CD1c-positive myeloid dendritic cell (primary cell): ENCODE data around the gene ROR2.
A peak's percentile ranks its signal among the peaks of the same experiment; 100 is the strongest.

Experiments
- DNase-seq: peaks from one replicate; pipeline ENCODE4 v3.0.0-alpha.2; 2016; ENCODE audit errors: extremely low spot score

ROR2 gene

DNA sequence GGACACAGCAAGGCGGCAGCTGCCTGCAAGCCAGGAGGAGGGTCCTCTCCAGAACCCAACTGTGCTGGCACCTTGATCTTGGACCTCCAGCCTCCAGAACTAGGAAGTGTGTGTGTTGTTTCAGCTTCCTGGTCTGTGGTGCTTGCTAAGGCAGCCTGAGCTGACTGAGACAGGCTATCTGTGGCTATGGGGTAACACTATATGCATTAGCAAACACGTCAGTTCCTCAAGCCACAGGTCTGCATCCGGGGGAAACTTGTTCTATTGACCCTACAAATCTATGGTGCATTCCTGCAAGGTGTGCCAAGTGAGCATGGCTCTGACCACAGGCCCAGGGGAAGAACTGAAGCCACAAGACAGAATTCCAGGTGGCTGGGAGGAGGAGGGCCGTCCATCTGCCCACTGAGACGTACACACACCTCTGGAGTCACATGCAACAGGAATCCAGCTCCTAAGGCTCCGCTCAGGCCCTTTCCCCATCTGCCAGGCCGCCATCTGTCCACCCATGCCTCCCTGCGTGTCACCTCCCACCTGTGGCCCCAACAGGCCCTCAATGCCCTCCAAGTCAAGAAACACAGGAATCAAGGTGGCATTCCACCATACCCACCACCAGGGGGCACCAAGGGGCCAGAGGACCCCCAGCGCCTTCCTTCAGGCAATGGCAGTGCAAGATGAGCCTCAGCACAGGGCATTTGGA lies 174.9 kb downstream of the ROR2 start:
- peak; percentile 58 for DNase-seq

DNA sequence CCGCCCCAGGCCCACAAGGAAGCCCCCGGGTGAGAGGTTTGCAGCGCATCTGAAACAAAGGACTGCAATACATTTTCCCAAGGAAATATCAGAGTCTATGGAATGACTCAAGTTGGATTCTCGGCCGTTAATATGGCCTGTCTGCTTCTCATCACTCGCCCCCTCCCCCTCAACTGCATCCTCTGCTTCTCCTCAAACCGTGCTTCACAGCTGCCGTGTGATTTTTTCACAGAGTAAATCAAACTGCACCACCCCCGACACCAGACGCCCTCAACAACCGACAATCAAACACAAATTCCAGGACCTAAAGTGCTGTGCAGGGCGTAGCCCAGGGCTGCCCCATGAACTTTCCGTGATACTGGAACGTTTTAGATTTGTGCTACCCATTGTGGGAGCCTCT lies 176.9 kb downstream of the ROR2 start:
- DNase-seq, result no peak

DNA sequence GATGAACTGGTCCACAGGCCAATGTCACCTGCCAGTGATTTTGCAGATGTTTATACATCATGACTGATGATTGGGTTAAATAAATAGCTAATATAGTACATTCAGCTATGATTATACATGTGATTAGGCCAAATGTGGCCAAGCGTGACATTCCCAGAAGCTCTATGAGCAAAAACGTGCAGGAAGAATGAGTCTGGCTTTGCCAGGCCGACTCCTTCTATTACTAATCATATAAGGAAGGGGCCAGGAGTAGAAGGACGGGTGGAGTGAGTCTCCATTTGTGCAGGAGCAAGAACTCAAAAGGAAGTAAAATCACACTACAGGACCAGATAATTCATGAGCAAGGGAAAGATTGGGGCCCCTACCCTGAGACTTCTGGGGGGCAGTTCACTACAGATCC lies 178.2 kb downstream of the ROR2 start:
- no peak for DNase-seq

DNA sequence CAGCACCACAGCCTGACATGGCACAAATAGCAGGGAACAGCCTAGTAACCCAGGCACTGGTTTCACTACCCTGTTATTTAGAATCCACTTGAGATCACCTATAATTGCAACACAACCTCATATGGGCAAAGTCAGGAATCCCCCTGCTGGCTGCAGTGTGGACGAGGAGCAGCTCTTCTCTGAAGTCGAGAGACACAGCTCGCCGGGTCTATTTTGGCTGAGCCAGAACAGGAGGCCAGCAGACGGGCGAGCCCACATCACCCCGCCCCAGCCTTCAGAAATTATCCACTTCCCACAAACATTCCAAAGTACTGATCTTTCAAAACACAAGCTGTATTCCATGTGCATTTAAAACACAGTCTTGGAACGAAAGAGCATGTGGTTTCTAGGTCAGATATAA lies 179.0 kb downstream of the ROR2 start:
- peak; percentile 4 for DNase-seq

DNA sequence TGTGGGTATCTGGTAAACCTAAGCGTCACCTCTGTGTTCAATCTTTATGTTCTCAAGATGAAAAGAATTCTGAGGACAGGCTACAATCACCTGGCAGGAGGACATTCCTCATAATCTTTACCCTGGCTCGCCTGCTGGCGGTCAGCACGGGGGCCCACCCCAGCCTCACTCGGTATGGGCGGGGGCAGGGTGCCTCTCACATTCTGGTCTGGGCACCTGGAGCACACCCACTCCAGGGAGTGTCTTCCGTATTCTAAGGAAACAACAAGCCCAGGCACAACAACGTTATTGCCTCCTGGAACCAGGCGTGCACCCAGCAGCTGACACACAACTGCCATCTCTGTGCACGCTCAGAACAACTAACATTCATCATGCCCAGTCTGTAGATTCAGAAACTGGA lies 179.8 kb downstream of the ROR2 start:
- no peak for DNase-seq

DNA sequence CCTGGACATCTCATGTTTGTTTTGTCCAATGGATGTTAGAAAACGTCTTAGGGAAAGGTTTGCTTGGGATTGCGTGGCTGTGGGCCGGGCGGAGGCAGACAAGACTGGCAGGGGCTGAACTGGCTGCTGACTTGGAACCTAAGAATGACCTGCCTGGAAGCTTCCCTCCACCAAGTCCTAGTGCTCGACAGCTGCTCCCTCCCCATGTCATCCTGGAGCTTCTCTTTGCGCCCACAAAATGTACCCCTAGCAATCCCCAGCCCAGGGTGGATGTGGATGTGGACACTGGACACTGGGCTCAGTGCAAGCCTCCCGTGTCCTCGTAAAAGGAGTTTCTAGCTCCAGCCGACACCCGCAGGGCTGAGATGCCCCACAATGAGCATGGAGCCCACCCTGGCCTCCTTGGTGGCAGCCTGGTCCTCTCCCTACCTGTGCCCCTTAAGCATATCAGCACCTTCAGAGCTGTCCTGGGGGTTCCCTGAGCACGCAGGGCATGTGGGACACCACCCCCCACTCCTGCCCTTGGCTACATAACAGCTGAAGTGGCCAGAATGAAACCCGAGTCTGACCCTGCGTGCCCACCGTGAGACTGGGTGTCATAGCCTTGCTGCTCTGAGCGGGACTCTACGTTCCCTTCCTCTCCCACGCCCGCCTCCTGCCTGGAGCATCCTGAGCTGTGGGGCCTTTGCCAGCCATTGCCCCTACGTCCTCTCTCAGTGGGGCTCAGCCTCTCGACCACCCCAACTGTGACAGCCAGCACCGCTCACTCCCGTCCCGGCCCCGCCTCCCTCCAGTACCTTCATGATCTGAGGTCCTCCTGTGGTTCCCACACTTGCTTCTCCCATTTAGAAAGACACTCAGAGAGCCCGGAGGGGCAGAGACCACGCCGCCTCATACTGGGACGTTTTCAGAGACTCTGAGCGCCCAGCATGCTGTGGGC lies 180.8 kb downstream of the ROR2 start:
- no peak for DNase-seq

DNA sequence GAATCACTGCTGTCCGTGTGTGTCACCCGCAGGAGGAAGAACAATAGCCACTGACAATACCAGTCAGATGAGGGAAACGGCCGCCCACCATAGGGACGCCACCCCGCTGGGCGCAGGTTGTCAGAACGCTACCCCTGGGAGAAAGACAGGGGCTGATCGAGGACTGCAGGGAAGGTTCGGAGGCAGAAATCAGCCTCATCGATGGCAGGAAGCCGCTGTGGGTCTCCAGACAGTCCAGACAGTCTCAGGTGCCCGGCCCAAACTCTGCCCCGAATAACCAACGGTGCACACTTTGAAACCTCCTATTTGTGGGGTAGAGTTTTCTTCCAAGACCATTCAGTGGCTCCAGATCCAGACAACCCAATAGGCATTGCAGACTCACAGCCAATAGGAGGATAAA lies 181.5 kb downstream of the ROR2 start:
- DNase-seq, result no peak

DNA sequence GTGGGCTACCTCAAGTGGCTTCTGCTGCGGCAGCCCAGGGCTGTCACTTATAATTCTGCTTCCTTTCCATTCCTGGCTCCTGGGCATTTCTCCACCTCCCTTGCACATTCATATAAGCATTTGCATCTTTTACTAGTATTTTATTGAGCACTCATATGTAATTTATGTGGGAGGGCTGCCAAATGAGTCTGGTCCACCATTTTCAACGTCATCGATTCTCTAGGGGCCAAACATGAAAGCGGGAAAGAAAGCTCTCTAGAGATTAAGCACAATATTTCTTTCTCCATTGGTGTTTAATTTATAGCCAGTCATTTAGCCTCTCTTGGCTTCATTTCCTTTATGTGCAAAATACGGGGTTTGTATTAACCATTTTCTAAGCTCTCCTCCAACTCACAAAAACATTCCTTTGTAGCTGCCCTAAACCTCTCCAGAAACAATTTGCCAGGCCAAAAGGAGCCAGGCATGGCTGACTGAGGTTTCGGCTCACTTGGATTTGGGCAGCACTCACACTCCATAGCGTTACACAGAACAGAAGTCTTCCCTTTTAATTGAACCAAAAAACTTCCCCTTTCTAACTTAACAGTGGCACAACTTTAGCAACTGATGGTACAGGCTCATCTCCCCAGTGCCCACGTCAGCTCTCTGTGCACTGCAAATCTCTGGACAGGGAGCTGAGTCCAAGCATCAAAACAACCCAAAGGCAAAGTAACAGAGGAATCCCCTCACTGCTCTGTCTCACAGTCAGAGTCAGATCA lies 183.5 kb downstream of the ROR2 start:
- no peak for DNase-seq

DNA sequence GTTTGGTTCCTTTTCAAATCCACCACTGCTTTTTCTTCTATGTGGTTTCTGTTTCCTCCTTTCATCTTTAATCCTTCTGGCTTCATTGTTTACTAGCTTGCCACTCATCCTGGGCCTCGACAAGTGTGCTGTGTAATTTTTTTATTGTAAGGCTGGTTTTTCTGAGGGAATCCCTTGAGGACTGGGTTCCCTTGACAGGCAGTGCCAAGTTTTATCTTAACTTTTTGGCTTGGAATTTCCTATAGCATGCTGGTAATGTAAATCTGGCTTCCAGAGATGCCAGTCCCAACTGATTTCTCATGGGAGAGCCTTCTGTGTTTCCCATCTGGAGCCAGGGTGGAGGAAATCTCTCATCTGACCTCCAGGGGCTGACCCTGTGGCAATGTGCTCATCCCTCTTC lies 184.7 kb downstream of the ROR2 start:
- no peak for DNase-seq

DNA sequence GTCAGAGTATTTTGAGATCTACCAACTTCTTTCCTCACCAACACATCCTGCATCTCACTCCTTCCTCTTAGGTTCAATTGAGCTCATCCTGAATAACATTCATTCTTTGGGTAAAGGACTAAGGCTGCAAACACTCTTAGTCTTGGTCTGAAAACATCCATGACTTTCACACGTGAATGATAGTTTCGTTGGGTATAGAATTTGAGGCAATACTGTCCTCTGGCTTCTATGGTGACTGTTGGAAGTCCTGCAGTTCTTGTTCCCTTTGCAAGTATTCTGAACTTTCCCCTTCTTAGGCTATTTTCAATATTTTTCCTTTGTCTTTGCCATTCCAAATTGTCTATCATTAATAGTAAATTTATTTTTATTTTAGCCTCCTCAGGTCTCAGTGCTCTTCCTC lies 185.4 kb downstream of the ROR2 start:
- no peak for DNase-seq

DNA sequence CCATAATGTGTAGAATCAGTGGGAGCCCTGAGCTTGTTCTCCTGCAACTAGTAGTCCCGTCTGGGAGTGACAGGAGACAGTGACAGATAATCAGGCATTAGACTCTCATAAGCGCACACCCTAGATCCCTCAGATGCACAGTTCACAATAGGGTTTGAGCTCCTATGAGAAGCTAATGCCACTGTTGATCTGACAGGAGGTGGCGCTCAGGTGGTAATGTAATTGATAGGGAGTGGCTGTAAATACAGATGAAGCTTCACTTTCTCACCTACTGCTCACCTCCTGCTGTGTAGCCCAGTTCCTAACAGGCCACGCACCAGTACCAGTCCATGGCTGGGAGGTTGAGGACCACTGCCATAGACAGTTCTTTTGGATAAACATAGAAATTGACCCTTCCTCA lies 188.7 kb downstream of the ROR2 start:
- DNase-seq, result no peak

DNA sequence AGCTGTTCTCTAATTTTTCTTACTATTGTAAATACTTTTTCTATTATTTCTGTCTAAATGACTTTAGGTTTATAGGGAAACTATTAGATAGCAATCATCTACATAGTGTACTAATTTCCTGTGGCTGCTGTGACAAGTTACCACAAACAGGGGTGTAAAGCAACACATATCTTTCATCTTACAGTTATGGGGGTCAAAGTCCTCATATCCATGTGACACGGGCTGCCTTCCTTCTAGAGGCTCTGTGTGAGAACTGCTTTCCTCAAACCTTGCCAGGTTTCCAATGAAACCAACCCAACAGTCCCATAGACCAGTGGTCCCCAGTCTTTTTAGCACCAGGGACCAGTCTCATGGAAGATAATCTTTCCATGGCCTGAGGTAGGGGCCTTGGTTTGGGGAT lies 189.1 kb downstream of the ROR2 start:
- DNase-seq, result no peak

DNA sequence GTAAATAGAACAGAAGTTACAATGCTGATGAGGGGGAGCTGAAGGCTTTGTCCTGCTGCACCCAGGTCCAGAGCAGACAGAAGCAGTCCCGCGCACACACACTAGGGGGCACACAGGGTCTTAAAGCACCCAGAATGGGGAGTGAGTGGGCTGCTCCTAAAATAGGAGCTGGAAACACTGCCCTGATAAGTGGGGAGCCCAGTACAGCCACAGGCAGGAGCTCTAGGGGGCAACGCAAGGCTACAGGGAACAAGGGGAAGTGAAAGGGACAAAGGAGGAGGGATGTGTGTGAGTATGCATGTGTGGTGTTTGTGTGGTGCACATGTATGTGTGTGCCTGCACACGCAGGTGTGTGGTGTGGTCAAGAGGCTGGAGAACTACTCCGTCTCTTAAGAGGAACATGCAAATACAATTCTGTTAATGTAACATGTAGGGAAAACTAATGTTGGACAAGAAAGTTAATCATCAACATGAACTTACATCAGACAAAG lies 191.5 kb downstream of the ROR2 start:
- peak; percentile 25 for DNase-seq

DNA sequence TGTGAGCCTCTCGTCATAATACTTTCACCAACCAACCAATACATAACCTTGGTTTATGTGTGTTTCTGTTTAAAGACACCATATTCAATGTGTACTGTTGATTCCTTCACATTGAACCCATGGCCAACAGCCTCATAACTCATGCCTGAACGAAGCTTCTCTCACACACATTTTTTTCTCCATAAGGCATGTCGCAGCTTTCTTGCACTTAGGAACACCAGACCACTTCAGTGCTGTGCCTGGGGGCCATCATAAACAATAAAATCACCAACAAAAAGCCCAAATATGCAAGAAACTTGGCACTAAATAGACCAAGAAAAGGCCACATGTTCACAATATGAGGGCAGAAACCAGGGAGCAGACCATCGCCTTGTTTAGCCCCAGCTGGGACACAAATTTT lies 192.2 kb downstream of the ROR2 start:
- DNase-seq, result no peak

DNA sequence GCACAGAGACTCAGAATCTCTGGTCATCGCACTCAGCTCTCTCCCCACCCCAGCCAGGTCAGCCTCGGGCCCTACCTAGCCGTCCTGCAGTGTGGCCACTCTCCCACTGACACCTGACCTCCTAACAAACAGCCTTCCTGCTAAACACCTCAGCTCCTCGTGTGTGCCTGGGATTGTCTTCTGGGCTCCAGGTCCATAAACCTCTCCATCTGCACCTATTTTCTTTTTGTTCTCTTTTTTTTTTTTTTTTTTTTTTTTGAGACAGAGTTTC lies 193.6 kb downstream of the ROR2 start:
- no peak for DNase-seq

DNA sequence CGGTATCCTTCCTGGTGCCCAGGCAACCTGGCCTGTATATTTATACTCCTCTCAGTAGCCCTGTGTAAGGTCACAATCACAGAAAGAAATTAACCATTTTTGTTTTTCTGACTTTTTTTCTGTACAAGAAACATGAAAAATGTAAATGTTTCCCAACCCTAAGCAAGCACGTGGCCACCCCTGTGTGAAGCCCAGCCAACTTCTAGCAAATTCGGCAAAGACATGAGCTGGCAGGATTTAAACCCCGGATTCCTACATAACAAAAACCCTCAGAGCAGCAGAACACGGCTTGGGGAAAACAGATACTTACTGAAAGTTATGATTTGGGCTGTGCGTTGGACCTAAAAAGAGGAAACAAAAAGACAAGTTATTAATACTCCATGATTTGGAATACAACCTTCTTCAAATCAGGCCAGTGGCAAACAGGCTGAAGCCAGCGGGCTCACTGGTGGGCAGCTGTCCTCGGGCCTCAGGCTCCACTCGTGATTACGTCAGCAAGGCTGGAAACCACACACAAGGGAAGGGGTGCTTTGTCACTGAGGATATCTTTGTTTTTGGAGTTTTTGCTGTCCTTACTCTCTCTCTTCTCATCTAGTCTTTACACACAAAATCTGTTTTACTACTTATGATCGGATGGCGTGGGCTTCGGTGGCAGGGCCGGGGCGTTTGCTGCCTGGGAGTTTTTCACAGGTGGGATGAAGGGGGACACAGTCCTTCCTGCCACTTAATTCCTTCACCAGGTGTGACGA lies 194.1 kb downstream of the ROR2 start:
- DNase-seq, result no peak

DNA sequence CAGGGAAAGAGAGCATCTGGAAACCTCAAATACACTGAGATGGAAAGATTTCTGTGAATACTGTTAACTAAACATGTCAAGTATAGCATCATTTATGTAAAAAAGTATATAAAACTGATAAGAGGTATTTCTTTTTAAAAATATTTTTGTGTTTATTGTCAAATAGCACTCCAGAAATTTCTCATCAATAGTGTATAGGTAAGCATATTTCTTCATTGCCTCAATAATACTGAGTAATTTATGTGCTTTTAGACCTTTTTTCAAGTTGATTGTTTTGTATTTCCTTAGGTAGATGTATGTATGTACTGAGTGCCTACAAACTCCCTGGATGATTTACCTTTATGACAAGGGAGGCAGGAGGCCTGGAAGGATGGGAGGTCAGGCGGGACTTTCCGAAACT lies 196.3 kb downstream of the ROR2 start:
- no peak for DNase-seq

DNA sequence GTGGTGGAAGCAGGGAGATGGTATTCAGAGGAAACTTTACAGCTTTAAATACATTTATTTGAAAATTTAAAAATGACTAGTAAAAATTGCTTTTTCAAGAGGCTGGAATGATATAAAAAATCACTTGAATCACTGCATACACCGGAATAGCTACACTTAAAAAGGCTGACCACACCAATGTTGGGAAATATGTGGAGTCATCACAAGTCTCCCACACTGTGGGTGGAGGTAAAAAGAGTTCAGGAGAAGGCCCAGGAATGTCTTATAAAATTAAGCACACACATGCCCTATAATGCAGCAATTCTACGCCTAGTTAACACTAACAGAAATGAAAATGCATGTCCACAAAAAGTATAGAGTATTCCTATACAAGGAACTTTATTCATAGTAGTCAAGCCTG lies 198.1 kb downstream of the ROR2 start:
- DNase-seq, result no peak

DNA sequence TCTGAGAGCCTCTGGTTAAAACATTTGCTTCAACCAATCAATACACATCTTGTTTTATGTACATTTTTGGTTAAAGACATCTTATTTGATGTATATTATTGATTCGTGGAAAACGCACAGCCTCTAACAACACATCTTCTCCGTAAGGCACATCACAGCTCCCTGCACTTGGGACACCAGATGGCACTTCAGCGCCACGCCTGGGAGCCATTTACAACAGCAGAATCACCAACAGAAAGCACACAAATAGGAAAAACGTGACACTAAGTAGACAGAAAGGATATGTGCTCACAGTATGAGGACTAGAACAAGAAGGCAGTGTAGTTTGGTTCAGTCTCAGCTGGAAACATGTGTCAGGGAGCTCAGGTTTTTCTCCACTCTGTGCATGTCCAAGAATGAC lies 199.7 kb downstream of the ROR2 start:
- DNase-seq, result no peak

DNA sequence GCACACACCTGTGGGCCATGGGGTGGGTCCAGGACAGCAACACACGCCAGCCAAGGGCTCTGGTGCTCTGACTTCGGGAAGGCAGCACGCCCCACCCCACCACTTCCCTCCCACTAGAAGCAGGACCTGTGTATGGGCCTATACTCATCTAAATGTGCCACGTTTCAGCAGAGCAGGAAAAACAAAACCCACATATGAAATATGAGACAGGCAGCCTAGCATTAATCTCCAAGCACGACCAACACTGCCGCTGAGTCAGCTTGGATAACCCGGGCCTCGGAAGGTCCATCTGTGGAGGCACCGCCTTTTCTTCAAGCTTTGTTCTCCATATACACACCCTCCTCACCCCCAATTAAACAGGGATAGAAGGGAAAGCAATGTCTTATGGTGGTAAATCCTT lies 203.1 kb downstream of the ROR2 start:
- no peak for DNase-seq

DNA sequence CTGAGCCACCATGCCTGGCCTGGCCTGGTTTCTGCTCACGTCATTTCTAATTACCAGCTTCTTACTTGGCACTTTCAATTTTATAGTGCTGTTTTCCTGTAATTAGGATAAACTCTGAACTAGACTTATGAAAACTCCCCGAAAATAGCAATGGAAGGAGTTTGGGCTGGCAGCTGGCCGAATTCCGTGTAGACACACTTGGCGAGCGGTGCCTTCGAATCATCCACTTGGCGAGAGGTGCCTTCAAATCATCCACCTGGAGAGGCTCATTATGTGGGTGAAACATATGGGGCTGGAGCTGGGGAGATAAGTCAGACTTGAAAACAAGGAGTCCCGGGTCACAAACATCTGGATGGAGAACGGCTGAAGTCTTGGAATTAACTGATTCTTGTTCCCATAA lies 203.7 kb downstream of the ROR2 start:
- DNase-seq, result no peak

DNA sequence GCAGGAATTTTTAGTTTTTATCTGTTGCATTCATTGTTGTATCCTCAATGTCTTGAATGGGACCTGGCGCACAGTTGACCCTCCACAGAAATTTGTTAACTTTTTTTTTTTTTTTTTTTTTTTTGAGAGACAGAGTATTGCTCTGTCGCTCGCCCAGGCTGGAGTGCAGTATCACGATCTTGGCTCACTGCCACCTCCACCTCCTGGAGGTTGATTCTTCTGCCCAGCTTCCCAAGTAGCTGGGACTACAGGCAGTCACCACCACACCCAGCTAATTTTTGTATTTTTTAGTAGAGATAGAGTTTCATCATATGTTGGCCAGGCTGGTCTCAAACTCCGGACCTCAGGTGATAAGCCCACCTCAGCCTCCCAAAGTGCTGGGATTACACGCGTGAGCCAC lies 205.9 kb downstream of the ROR2 start:
- DNase-seq, result no peak
